Body of pancreas (tissue), 4 donors: ENCODE measurements around the gene ANAPC2. TPM values are rescaled to one million over a fixed set of nuclear protein-coding genes. Genes with fewer than 3 reads are reported as not detected.

Source experiments
- ATAC-seq: fragments of 150-250 bp; one replicate; pipeline ENCODE4 v1.9.1; 2016
- DNase-seq, 4 donors: peaks; one replicate each; pipeline ENCODE4 v3.0.0-alpha.2; 2019
- H3K27ac ChIP-seq, 4 donors: fragments of 200-600 bp; sonication (generic); 1 replicate in 3 of 4; 2 replicates in 1 of 4; pipeline versions ENCODE4 v1.5.1 to v1.6.1; 2016 to 2019; ENCODE audit warnings: mild to moderate bottlenecking in 1 of 4, mixed read lengths in 1 of 4, moderate library complexity in 1 of 4
- H3K27me3 ChIP-seq, 2 donors: fragments of 200-600 bp; sonication (generic); one replicate each; pipeline ENCODE4 v1.6.0; 2016; ENCODE audit warnings: mild to moderate bottlenecking in 1 of 2
- H3K36me3 ChIP-seq, 2 donors: fragments of 200-600 bp; sonication (generic); replicated peaks in 1 of 2; 2 replicates each; pipeline ENCODE4 v1.5.1; 2016; ENCODE audit warnings: low read depth in 2 of 2; ENCODE audit not compliant: insufficient read depth in 1 of 2
- H3K4me1 ChIP-seq: fragments of 200-600 bp; sonication (generic); one replicate; pipeline ENCODE4 v1.6.0; 2016
- H3K4me3 ChIP-seq, 2 donors: fragments of 200-600 bp; sonication (generic); 1 replicate in 1 of 2; 2 replicates in 1 of 2; pipeline ENCODE4 v1.5.1; 2016 to 2019
- H3K9me3 ChIP-seq, 3 donors: fragments of 200-600 bp; sonication (generic); 1 replicate in 2 of 3; 2 replicates in 1 of 3; pipeline ENCODE4 v1.5.1; 2016
- CTCF ChIP-seq, 7 experiments: fragments of 450-650 bp in 4 of 7; fragments of 200-600 bp in 3 of 7; sonication (generic) in 3 of 7; IDR thresholded peaks; one replicate each; pipeline ENCODE4 v1.5.1; 2016 to 2019; ENCODE audit warnings: antibody characterized with exemption in 7 of 7
- POLR2A ChIP-seq, 3 donors: fragments of 450-650 bp; IDR thresholded peaks; one replicate each; pipeline ENCODE4 v1.6.1; 2016; ENCODE audit warnings: antibody characterized with exemption in 3 of 3, mild to moderate bottlenecking in 2 of 3
- WGBS, 2 donors: methylation state at CpG; one replicate each; pipeline ENCODE4 v1.1.5; 2017; 5-methylcytosine and 5-hydroxymethylcytosine counted together
- intact Hi-C: fragments of 100-400 bp; cut with DNase I; formaldehyde crosslinking; loops from one replicate; pipeline ENCODE4 v1.15.1; 2023
- total RNA-seq, 2 donors: library from RNA; depleted of rRNA; stranded (reverse); fragments of >200 nt; gene quantifications; one replicate each; pipeline ENCODE4 v1.1.0, GENCODE V29; 2016

The ANAPC2 gene
- total RNA-seq, 2 donors from 2014 or later = 24.1 to 51.7 TPM

- H3K4me1 ChIP-seq = peaks cover 37% of the 10 kb centered on the region
- no peaks in the 10 kb centered on the region for H3K9me3 ChIP-seq
- peaks cover 0 to 25% of the 10 kb centered on the region in 2 donors for H3K27me3 ChIP-seq
- DNase-seq (no peak), ATAC-seq (no peak)
- H3K4me3 ChIP-seq = no peak overlapping the region
- TF ChIP-seq CTCF (IDR thresholded peaks at IDR 0.05) = no peak
- no peak for TF ChIP-seq POLR2A (IDR thresholded peaks at IDR 0.05)
- no peak overlapping the region for H3K27ac ChIP-seq
- WGBS, 2 donors = 72 to 80% methylated on average over 17 of the region's 18 CpGs
- H3K36me3 ChIP-seq = no peaks in the 10 kb centered on the region
- intact Hi-C loops = loop anchor here (5.0 kb wide), 2 partner anchors 43 to 118 kb away; no protein-coding TSS in a partner anchor
Observed at GRCh38 chr9:137234758-137235423, 46.5 kb upstream of the ANAPC2 start.

- H3K4me3 ChIP-seq = no peak overlapping the region
- no peak for DNase-seq
- intact Hi-C loops = loop anchor here (5.0 kb wide), 2 partner anchors 42 to 117 kb away; no protein-coding TSS in a partner anchor
- H3K9me3 ChIP-seq = no peaks in the 10 kb centered on the region
- WGBS, 2 donors = 36% methylated on average over 21 of the region's 40 CpGs; no CpG with 5 or more reads in 1 of the 2 donors
- H3K36me3 ChIP-seq = no peaks in the 10 kb centered on the region
- no peak overlapping the region for H3K27ac ChIP-seq
- H3K27me3 ChIP-seq = peaks cover 0 to 26% of the 10 kb centered on the region in 2 donors
- ATAC-seq = no peak
- TF ChIP-seq POLR2A (IDR thresholded peaks at IDR 0.05) (no peak), CTCF (IDR thresholded peaks at IDR 0.05) (no peak)
- peaks cover 35% of the 10 kb centered on the region for H3K4me1 ChIP-seq
Observed at GRCh38 chr9:137234055-137234697, 45.8 kb upstream of the ANAPC2 start.

- H3K36me3 ChIP-seq = no peaks in the 10 kb centered on the region
- WGBS, 2 donors = 60 to 69% methylated on average over 15 to 40 of the region's 40 CpGs
- peaks cover 29% of the 10 kb centered on the region for H3K4me1 ChIP-seq
- ATAC-seq (no peak), DNase-seq (no peak)
- intact Hi-C loops = loop anchor here (5.0 kb wide), 2 partner anchors 41 to 116 kb away; no protein-coding TSS in a partner anchor
- no peak overlapping the region for H3K27ac ChIP-seq
- peaks cover 0 to 26% of the 10 kb centered on the region in 2 donors for H3K27me3 ChIP-seq
- TF ChIP-seq POLR2A (IDR thresholded peaks at IDR 0.05) (no peak), CTCF (IDR thresholded peaks at IDR 0.05) (no peak)
- no peak overlapping the region for H3K4me3 ChIP-seq
- H3K9me3 ChIP-seq = no peaks in the 10 kb centered on the region
Observed at GRCh38 chr9:137233143-137233980, 45.0 kb upstream of the ANAPC2 start.

GRCh38 chr9:137232510-137232909, 44.1 kb upstream of the ANAPC2 start:
- Histone ChIP-seq H3K36me3 (no peaks in the 10 kb centered on the region), H3K4me3 (no peak overlapping the region), H3K4me1 (peaks cover 27% of the 10 kb centered on the region), H3K9me3 (no peaks in the 10 kb centered on the region), H3K27ac (no peak overlapping the region), H3K27me3 (peaks cover 0 to 26% of the 10 kb centered on the region in 2 donors)
- intact Hi-C loops = loop anchor here (5.0 kb wide), 2 partner anchors 40 to 115 kb away; no protein-coding TSS in a partner anchor
- WGBS, 2 donors = 60 to 80% methylated on average over 2 to 24 of the region's 24 CpGs
- no peak for DNase-seq
- TF ChIP-seq POLR2A (IDR thresholded peaks at IDR 0.05) (no peak), CTCF (IDR thresholded peaks at IDR 0.05) (no peak)
- ATAC-seq = no peak
